GM18909 (cell line): ENCODE measurements around the gene MBD5.
"Not testable (repeated sequence)": the region's sequence is repeated elsewhere in the genome, so short reads cannot be mapped to it uniquely, and the experiment has no call there.

ENCODE experiments used
- ATAC-seq: cut with Tn5 transposase; IDR thresholded peaks from one replicate; pipeline ENCODE4 v1.9.1; 2021; ENCODE audit warnings: mild to moderate bottlenecking; ENCODE audit not compliant: unreplicated experiment, poor library complexity

MBD5 gene

DNA sequence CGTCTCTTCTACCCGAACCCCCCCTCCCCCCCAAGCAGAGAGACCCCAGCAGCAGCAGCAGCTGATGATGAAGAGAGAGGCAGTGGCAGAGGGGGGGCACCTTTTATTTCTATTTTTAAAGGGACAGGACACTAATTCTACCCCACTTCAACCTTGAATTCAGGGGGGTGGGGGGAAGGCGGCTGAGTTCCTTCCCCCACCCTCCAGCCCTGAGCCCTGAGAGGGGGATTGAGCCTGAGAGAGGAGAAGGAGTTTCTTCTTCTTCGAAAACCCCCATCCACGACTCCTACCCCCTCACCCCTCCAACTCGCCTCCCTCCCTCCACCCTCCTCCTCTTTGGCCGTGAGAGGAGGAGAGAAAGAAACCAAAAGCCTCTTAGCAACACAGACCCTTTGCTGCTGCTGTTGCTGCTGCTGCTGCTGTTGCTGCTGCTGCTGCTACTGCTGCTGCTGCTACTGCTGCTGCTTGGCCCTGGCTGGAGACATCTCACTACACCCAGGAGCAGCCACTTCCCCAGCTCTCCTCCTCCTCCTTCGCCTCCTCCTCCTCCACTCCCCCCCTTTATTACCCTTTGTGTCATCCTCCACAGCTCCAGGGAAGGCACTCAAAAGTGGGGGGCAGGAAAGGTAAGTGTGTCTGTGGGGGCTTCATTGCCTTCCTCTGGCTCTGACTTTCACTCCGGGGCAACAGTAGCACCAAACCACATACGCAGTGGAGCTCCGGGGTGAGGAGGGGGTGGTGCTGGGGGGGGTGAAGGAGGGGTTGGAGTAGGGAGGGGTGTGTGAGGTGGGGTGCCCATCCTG is at the start of gene MBD5:
TSS of gene MBD5 (plus strand) at position 33 of the 803 bp plus-strand sequence.
- ATAC-seq, result peak; percentile 40

DNA sequence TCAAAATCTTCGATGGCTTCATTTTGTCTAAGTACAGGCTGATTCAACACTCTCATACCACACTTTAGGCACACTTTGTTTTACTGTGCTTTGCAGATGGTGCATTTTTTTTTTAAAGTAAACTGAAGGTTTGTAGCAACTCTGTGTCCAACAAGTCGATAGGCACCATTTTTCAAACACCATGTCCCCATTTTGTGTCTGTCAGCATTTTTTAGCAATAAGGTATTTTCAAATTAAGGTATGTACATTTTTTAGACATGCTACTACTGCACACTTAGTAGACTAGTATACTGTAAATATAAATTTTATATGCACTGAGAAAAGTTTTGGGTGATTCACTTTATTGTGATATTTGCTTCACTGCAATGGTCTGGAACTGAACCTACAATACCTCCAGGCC is 44.8 kb upstream of the MBD5 start:
- no peak for ATAC-seq

DNA sequence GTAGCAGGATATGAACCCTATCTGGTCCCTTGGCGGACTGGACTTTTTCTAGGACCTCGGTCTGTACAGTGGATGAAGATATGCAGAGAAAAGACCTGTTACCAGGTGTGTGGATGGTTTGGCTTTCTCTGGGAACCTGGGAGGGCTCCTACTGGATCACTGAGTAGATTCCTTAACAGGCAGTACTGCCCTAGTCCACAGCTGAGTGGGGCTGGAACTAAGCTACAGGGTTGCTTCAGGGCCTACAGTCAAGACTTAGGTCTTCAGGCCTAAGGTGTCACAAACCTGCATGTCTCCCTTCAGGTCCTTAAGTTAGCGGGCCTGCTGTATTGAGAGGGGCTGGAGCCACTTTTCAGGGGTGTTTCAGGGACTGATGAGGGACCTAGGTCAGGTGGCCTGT is 43.2 kb upstream of the MBD5 start:
- ATAC-seq, result no peak

DNA sequence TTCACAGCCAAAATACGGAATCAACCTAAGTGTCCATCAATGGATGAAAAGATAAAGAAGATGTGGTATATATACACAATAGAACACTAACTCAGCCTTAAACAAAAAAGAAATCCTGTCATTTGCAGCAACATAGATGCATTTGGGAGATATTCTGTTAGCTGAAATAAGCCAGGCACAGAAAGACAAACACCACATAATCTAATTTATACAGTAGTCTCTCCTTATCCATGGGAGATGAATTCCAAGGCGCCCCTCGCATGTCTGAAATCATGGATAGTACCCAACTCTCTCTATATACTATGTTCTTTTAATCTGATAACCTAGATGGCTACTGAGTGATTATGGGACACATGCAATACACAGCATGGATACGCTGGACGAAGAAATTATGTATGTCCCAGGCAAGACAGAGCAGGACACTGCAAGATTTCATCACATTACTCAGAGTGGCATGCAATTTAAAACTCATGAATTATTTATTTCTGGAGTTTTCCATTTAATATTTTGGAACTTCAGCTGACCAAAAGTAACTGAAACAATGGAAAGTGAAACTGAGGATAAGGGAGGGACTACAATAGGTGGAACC is 39.9 kb upstream of the MBD5 start:
- no peak for ATAC-seq

DNA sequence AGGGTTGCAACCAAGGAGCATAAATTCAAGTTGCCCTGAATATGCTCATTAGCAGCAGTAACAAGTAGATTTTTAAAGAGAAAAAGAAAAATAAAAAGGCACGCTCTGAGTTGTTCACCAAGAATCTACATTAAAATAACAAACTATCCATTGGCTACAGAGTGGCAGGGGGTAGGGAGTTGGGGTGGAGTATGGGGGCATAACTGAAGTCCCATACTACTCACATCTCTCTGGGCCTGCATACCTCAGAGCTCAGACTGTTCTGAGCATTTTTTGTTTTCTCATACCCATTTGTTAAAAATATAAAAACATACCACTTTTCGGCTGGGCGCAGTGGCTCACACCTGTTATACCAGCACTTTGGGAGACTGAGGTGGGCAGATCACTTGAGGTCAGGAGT is 31.8 kb upstream of the MBD5 start:
- ATAC-seq, result no peak

DNA sequence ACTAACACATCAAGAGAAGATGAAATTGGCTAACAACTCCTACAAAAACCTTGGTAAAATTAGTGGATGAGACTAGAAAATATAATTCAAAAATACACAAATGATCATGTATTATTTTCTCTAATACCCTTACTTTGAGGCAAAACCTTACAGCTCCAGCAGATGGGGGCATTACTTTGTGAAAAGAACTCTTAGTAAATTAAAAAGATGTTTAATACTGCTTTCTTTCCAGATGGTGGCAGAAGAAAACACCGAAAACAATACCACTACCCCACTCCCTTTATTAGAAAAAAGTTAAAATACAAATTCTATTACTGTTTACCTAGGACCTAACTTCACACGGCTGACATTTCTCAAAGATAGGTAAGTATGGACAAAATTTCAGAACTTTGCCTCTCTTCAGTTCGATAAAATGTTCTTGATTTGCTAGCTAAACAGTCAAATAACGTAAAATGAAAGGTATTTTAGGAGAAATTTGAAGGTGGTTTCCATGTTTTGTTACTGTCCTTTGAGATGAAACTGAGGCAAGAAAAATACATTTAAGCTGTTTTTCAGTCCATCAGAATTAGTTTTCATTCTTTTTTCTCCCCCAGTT is 31.0 kb upstream of the MBD5 start:
- peak; percentile 88 for ATAC-seq

DNA sequence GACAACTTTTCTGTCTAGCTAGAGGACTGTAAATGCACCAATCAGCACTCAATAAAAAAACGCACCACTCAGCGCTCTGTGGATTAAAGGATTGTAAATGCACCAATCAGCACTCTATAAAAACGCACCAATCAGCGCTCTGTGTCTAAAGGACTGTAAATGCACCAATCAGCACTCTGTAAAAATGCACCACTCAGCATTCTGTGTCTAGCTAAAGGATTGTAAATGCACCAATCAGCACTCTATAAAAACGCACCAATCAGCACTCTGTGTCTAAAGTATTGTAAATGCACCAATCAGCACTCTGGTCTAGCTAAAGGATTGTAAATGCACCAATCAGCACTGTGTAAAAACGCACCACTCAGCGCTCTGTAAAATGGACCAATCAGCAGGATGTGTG is 25.9 kb upstream of the MBD5 start:
- not testable (repeated sequence) for ATAC-seq

DNA sequence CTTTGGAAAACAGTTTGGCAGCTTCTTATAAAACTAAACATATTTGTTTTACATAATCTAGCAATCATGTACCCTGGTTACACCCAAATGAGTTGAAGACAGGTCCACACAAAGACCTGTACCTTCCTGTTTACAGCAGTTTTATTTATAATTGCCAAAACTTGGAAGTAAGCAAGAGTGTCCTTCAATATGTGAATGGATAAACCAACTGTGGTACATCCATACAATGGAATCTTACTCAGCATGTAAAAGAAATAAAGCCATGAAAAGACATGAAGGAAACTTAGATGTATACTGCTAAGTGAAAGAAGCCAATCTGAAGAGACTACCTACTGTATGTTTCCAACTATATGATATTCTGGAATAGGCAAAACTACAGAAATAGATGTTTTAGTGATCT is 24.1 kb upstream of the MBD5 start:
- ATAC-seq, result no peak

DNA sequence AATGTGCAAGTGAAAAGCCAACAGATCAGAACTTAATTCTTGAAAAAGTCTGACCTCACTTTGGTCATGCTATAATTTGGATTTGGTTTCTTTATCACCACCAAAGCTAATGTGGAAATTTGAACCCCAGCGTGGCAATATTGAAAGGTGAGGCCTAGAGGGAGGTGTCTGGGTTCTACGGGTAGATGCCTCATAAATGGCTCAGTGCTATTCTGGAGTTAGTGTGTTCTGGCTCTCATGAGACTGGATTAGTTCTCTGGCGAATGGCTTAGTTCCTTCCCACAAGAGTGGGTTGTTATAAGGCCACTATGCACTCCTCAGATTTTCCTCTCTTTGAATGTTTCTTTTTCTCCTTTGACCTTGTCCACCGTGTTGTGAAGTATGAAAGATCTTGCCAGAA is 22.7 kb upstream of the MBD5 start:
- no peak for ATAC-seq

DNA sequence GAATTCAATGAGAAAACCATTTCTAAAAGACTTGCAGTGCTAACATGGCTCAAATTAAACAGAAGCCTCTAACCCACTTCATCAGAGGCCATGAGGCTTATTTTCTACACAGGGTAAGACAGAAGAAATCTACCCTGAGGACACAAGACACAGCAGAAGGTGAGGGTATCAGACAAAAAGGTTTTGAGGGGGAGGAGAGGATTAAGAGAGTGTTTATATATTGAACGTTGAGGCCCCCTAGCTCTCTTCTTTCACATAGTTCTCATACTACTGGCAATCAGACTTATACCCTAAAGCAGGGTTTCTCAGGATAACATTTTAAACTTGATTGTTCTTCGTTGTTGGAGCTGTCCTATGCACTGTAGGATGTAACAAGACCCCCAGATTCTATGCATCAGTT is 21.8 kb upstream of the MBD5 start:
- ATAC-seq, result no peak

DNA sequence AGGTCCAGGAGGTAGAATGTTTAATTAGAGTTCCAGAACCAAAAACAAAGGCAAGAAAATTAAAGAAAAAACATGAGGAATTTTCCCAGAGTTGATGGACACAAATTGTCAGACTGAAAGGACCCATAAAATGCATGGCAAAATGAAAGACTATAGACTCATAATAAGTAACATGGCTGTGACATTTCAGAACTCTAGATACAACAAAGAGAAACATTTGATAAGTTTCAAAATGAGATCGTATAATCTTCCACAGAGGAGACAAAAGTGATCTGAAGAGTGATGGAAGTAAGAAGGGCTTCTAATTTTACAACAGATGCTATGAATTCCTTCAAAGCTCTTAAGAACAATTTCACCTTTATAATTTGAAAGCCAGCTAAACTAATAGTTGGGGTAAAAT is 20.8 kb upstream of the MBD5 start:
- no peak for ATAC-seq

DNA sequence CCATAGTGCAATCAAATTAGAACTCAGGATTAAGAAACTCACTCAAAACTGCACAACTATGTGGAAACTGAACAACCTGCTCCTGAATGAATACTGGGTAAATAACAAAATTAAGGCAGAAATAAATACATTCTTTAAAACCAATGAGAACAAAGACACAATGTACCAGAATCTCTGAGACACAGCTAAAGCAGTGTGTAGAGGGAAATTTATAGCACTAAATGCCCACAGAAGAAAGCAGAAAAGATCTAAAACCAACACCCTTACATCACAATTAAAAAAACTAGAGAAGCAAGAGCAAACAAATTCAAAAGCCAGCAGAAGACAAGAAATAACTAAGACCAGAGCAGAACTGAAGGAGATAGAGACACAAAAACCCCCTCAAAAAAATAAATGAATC is 18.5 kb upstream of the MBD5 start:
- not testable (repeated sequence) for ATAC-seq

DNA sequence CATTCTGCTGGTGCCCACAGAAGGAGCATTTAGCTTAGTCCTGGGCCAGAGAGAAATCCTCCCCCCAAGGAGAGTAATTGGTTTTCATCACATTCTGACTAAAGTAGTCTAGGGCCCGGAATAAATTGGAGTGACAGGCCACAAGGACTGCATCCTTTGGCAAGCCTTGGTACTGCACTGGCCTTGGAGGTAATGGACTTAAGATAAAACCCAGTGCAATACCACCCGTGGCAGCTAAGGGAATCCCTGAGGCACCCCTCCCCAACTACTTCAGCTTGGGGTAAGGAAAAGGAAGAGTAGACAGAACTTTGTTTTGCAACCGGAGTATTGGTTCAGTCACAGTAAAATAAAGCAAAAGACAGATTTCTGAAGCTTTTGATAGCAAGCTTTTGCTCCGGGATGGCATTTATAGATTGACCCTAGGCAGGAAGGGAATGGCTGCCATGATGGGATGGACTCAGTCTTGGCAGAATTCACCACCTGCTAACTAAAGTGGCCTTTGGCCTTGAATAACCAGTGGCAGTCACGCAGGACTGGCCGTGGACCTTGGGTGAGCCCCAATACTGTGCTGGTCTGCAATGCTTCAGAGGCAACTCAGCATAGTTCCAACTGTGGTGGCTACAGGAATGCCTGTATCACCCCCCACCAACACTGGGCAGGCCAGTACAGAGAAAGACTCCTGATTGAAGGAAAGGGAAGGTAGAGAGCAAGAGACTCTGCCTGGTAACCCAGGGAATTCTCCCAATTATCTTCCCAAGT is 14.5 kb upstream of the MBD5 start:
- no peak for ATAC-seq

DNA sequence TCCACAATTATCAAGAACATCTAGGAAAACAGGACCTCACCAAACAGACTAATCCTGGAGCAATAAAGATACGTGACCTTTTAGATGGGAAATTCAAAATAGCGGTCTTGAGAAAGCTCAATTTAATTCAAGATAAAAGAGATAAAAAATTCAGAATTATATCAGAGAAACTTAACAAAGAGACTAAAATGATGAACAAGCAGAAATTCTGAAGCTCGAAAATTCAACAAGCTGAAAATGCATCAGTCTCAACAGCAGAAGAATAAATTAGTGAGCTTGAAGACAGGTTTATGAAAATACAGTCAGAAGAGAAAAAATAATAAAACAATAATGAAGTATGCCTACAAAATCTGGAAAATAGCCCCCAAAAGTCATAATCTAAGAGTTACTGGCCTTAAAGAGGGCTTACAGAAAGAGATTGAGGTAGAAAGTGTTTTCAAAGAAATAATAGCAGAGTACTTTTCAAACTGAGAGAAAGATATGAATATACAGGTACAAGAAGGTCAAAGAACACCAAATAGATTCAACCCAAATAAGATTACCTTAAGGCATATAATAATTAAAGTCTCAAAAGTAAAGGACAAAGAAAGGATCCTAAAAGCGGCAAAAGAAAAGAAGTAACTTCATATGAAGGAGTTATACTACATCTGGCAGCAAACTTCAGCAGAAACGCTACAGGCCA is 13.5 kb upstream of the MBD5 start:
- ATAC-seq, result no peak

DNA sequence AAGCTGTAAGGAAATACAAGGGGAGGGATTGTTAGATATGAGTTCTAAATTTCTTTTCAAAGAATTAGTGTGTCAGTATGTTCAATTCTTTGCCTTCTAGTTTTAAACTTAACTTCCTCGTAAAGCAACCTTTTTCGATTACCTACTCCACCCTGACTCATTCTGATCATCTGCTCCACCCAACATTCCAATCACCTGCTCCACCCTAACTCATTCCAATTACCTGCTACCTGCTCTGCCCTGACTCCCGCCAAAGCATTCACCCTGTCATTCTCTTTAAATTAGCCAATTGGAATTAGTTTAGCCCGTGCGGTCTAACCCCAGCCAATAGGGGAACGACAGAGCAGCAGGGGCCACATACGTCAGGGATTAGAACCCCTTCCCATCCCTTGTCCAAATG is 12.5 kb upstream of the MBD5 start:
- not testable (repeated sequence) for ATAC-seq

DNA sequence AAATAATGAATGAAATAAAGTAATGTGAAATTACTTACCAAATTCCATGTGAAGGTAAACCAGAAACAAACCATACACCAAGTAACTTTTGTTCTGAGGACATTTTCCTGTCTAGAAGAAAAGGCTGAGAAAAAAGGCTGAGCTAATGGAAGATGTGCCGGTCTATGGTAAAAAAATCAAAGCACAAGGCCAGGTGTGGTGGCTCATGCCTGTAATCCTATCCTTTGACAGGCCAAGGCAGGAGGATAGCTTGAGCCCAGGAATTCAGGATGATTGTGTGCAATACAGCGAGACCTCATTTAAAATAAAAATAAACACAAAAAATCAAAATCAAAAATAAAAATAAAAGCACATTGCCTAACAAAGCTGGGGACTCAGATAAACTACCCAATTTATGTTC is 7.0 kb upstream of the MBD5 start:
- no peak for ATAC-seq

DNA sequence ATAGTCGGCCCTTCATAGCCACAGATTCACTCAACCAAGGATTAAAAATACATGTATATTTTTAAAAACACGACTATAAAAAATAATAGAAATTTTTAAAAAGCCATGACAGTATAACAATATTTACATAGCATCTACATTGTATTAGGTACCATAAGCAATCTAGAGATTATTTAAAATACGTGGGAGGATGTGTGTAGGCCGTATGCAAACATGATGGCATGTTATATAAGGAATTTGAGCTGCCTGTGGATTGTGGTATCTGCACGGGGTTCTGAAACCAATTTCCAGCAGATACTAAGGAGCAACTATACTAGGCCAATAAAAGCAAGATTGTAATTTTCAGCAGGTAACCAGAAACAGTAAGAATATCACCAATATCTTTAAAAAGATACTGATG is 6.3 kb upstream of the MBD5 start:
- no peak for ATAC-seq

DNA sequence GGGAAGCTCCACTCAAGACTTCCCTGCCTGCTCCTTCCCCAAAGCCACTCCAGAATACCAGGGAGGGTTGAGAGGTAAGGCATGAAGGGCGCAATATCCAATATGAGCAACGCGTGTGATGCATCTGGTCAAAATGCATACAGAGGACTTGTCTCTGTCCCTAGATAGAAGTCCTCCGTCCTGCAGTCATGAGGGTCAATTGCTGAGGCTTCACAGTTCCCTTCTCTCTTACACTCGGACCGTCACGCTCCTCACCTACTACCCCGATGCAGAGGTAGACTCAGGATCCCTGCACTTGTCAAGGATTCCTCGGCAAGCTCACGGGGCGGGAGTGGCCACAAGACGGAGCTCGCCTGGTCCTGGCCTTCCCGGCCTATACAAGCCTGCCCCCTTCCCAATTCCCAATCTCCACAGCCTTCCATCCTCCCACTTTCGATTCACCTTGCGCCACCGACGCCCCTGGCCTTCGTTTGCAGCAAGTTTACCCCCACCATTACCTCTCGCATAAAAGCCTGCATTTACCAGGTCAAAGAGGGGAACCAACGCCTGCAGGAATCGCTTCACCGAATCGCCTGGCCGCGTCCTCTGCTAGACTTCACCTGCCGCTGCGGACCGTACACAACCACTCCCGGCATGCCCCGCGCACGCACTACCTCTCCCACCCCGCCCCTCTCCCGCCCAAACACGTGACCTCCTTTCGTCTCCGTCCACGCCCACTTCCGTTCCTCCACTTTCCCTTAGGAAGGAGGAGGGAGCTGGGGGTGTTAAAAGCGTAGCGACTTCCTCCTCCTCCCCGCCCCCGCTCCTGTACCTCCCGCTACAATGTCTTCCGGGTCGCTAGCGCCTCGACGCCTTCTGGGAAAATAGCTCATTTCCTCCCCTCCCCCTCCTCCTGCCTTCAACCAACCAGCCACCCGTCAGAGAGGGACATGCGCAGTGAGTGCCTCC is 506 bp upstream of the MBD5 start, which contains the start of gene ORC4:
TSS of gene ORC4 (minus strand) at position 627 of the 948 bp plus-strand sequence. CDS start 44,779 bp downstream, outside the sequence.
- ATAC-seq, result peak; percentile 82

DNA sequence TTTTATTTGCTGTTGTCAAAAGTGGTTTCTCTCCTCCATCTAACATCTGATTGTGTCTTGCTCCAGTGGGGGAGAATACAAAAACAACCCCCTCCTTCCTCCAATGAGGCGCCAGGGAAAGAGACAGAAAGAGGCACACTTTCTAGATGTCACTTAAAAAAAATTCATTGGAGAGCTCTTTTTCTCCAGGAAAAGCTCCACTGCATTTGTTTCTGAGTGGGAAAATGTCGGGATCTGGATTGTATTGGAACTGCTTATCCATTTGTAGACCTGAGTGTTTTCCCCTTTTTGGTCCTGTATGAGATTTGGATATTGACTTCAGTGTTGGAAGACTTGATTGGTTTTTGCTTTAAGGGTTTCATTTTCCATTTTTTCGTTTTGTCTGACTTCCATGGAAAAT is 995 bp downstream of the MBD5 start:
- no peak for ATAC-seq
